HEK293T (cell line): ENCODE data around the gene ADAMTSL2.

Source experiments
- FOXA1 ChIP-seq: fragments of 450-650 bp; IDR thresholded peaks from 2 replicates; pipeline ENCODE4 v1.6.1; 2016; ENCODE audit warnings: mild to moderate bottlenecking
- FOXK2 ChIP-seq: fragments of 450-650 bp; IDR thresholded peaks from 2 replicates; pipeline ENCODE4 v1.6.1; 2016; ENCODE audit warnings: mild to moderate bottlenecking
- HDGF ChIP-seq: fragments of 450-650 bp; IDR thresholded peaks from 2 replicates; pipeline ENCODE4 v1.6.1; 2017; ENCODE audit warnings: antibody characterized with exemption, borderline replicate concordance
- NFRKB ChIP-seq: fragments of 450-650 bp; IDR thresholded peaks from 2 replicates; pipeline ENCODE4 v1.6.1; 2016; ENCODE audit warnings: mild to moderate bottlenecking, moderate library complexity

GRCh38 chr9:133525677-133526076 is 8.8 kb upstream of the ADAMTSL2 start:
- TF ChIP-seq FOXK2 (no peak), HDGF (no peak), NFRKB (no peak), FOXA1 (no peak)
